HCT116 (cell line): ENCODE measurements around the gene LAMC3. TPM values are rescaled to one million over a fixed set of nuclear protein-coding genes. Genes with fewer than 3 reads are reported as not detected.

Source experiments
- ATAC-seq: fragments of 200-7000 bp; cut with Tn5 transposase; 2 replicates; pipeline ENCODE4 v1.9.1; 2020; ENCODE audit warnings: mild to moderate bottlenecking, moderate library complexity
- BruUV-seq: library from RNA; stranded (reverse); fragments of 400-500 nt; replicated peaks from 2 replicates; lab custom pipeline; 2021; lab: Mats Ljungman, UMichigan
- CTCF ChIA-PET: fragments of 300-600 bp; sonication (Branson Sonifier 250); formaldehyde crosslinking; loops from one replicate; lab custom pipeline; 2021; ENCODE audit warnings: antibody characterized with exemption; lab: Charles Lee
- POLR2A ChIA-PET: fragments of 300-600, 350-600 bp; sonication (Branson Sonifier 250); formaldehyde crosslinking; loops from one replicate; lab custom pipeline; 2021; ENCODE audit warnings: antibody characterized with exemption; lab: Charles Lee
- RAD21 ChIA-PET, 2 experiments: fragments of 300-600 bp; sonication (Branson Sonifier 250); formaldehyde crosslinking; loops; one replicate each; lab custom pipeline; 2023; ENCODE audit warnings: low total read pairs in 2 of 2; ENCODE audit not compliant: uncharacterized antibody in 2 of 2, unreplicated experiment in 2 of 2, low non-redundant PET in 1 of 2; lab: Charles Lee
- DNase-seq: peaks from one replicate; pipeline ENCODE4 v3.0.0-alpha.2; 2010; ENCODE audit warnings: low read depth, low spot score
- H2AFZ ChIP-seq: fragments of 200-600 bp; shearing (Covaris generic), sonication (generic); 2 replicates; pipeline ENCODE4 v1.6.1; 2017; ENCODE audit warnings: low read depth, mixed run types, mixed read lengths, antibody characterized with exemption, low read length; ENCODE audit not compliant: poor library complexity, severe bottlenecking
- H3K27ac ChIP-seq: 2 replicates; pipeline ENCODE4 v1.5.1; 2012; ENCODE audit warnings: low read depth, low read length
- H3K27me3 ChIP-seq: fragments of 200-600 bp; sonication (generic); 2 replicates; pipeline ENCODE4 v1.6.1; 2016; ENCODE audit warnings: mixed run types, low read length, mixed read lengths; ENCODE audit not compliant: insufficient read depth
- H3K36me3 ChIP-seq, 2 experiments: fragments of 200-500 bp in 1 of 2; fragments of 200-600 bp in 1 of 2; sonication (Bioruptor generic) in 1 of 2; sonication (generic) in 1 of 2; 2 replicates each; pipeline versions ENCODE4 v1.5.1 to v1.6.1; 2014 to 2016; ENCODE audit warnings: low read length in 2 of 2, inconsistent platforms in 1 of 2, mixed read lengths in 1 of 2, mixed run types in 1 of 2; ENCODE audit not compliant: insufficient read depth in 2 of 2, control insufficient read depth in 1 of 2
- H3K4me1 ChIP-seq, 2 experiments: fragments of 200-600 bp in 1 of 2; sonication (generic) in 1 of 2; 2 replicates each; pipeline versions ENCODE4 v1.5.1 to v1.6.1; 2012 to 2017; ENCODE audit warnings: low read length in 2 of 2, inconsistent platforms in 1 of 2, mild to moderate bottlenecking in 1 of 2, mixed read lengths in 1 of 2, mixed run types in 1 of 2, moderate library complexity in 1 of 2; ENCODE audit not compliant: insufficient read depth in 2 of 2, control insufficient read depth in 1 of 2
- H3K4me2 ChIP-seq: fragments of 200-600 bp; sonication (generic); 2 replicates; pipeline ENCODE4 v1.6.1; 2017; ENCODE audit warnings: mixed run types, low read length, mixed read lengths
- H3K4me3 ChIP-seq, 2 experiments: fragments of 200-600 bp in 1 of 2; sonication (generic) in 1 of 2; replicated peaks in 1 of 2; 2 replicates each; pipeline ENCODE4 v1.5.1; 2011 to 2016; ENCODE audit warnings: low read length in 2 of 2, control low read depth in 1 of 2, low read depth in 1 of 2, mild to moderate bottlenecking in 1 of 2, mixed read lengths in 1 of 2, mixed run types in 1 of 2
- H3K79me2 ChIP-seq: fragments of 200-600 bp; sonication (generic); 2 replicates; pipeline ENCODE4 v1.6.1; 2017; ENCODE audit warnings: mild to moderate bottlenecking, mixed run types, low read length, moderate library complexity, mixed read lengths; ENCODE audit not compliant: insufficient read depth
- H3K9ac ChIP-seq: fragments of 200-600 bp; sonication (generic); 2 replicates; pipeline ENCODE4 v1.6.1; 2016; ENCODE audit warnings: low read length, mixed read lengths
- H3K9me2 ChIP-seq: fragments of 200-600 bp; sonication (generic), shearing (Covaris generic); 2 replicates; pipeline ENCODE4 v1.6.1; 2017; ENCODE audit warnings: mixed run types, mild to moderate bottlenecking, moderate library complexity; ENCODE audit not compliant: insufficient read depth
- H3K9me3 ChIP-seq, 2 experiments: fragments of 200-500 bp in 1 of 2; fragments of 200-600 bp in 1 of 2; sonication (Bioruptor generic) in 1 of 2; sonication (generic) in 1 of 2; 2 replicates each; pipeline ENCODE4 v1.6.1; 2014 to 2017; ENCODE audit warnings: low read length in 2 of 2, mixed read lengths in 2 of 2, inconsistent platforms in 1 of 2, low read depth in 1 of 2, mild to moderate bottlenecking in 1 of 2, mixed run types in 1 of 2, moderate library complexity in 1 of 2; ENCODE audit not compliant: control insufficient read depth in 1 of 2, insufficient read depth in 1 of 2
- H4K20me1 ChIP-seq: fragments of 200-600 bp; sonication (generic), shearing (Covaris generic); 2 replicates; pipeline ENCODE4 v1.6.1; 2017; ENCODE audit warnings: mixed run types, mild to moderate bottlenecking, moderate library complexity; ENCODE audit not compliant: insufficient read depth
- CBX3 ChIP-seq: IDR thresholded peaks from 2 replicates; pipeline ENCODE4 v1.6.1; 2012; ENCODE audit warnings: low read depth
- CEBPB ChIP-seq: IDR thresholded peaks from 2 replicates; pipeline ENCODE4 v1.6.1; 2012; ENCODE audit warnings: low read depth
- EGR1 ChIP-seq: IDR thresholded peaks from 2 replicates; pipeline ENCODE4 v1.6.1; 2012; ENCODE audit warnings: low read depth
- ELF1 ChIP-seq: IDR thresholded peaks from 2 replicates; pipeline ENCODE4 v1.6.1; 2012; ENCODE audit warnings: low read depth, borderline replicate concordance
- EZH2 ChIP-seq: fragments of 200-600 bp; sonication (generic); IDR thresholded peaks from 2 replicates; pipeline ENCODE4 v1.6.1; 2017; ENCODE audit warnings: antibody characterized with exemption, mixed run types
- FOSL1 ChIP-seq: IDR thresholded peaks from 2 replicates; pipeline ENCODE4 v1.6.1; 2012; ENCODE audit warnings: low read depth
- POLR2A ChIP-seq: IDR thresholded peaks from 2 replicates; pipeline ENCODE4 v1.7.0; 2011; ENCODE audit warnings: borderline replicate concordance; ENCODE audit not compliant: insufficient read depth, insufficient read length; ENCODE audit errors: extremely low read depth
- POLR2AphosphoS5 ChIP-seq: IDR thresholded peaks from 2 replicates; pipeline ENCODE4 v1.6.1; 2011; ENCODE audit warnings: mild to moderate bottlenecking, low read depth, low read length, moderate library complexity
- RAD21 ChIP-seq: IDR thresholded peaks from 2 replicates; pipeline ENCODE4 v1.6.1; 2012; ENCODE audit warnings: low read depth, mild to moderate bottlenecking
- SIN3A ChIP-seq: IDR thresholded peaks from 2 replicates; pipeline ENCODE4 v1.6.1; 2012; ENCODE audit warnings: low read depth
- SP1 ChIP-seq: IDR thresholded peaks from 2 replicates; pipeline ENCODE4 v1.6.1; 2012; ENCODE audit warnings: low read depth
- SRF ChIP-seq: IDR thresholded peaks from 2 replicates; pipeline ENCODE4 v1.6.1; 2012; ENCODE audit warnings: low read depth
- TCF7L2 ChIP-seq: IDR thresholded peaks from 2 replicates; pipeline ENCODE4 v1.7.0; 2011; ENCODE audit warnings: borderline replicate concordance, inconsistent platforms; ENCODE audit not compliant: insufficient read depth, insufficient read length; ENCODE audit errors: extremely low read depth
- YY1 ChIP-seq: IDR thresholded peaks from 2 replicates; pipeline ENCODE4 v1.6.1; 2011; ENCODE audit warnings: low read length, low read depth, moderate library complexity, mild to moderate bottlenecking; ENCODE audit not compliant: insufficient replicate concordance; ENCODE audit errors: extremely low read depth
- ZFX ChIP-seq: fragments of 450-650 bp; IDR thresholded peaks from 2 replicates; pipeline ENCODE4 v1.6.1; 2017
- ZNF274 ChIP-seq: fragments of 200-500 bp; sonication (Bioruptor generic); IDR thresholded peaks from 2 replicates; pipeline ENCODE4 v1.6.1; 2014; ENCODE audit warnings: mild to moderate bottlenecking, low read depth, low read length, inconsistent platforms
- intact Hi-C: fragments of 100-400 bp; cut with micrococcal nuclease; formaldehyde crosslinking; loops from 2 replicates; pipeline ENCODE4 v1.10.0; 2022
- total RNA-seq: library from RNA; stranded (reverse); gene quantifications from one replicate; pipeline ENCODE4 v1.2.1, GENCODE V29; 2021; ENCODE audit not compliant: unreplicated experiment
- TF ChIP-seq, protein P1 (sequence below): IDR thresholded peaks from 2 replicates; pipeline ENCODE4 v1.6.1; 2011; ENCODE audit warnings: mild to moderate bottlenecking, low read length, moderate library complexity; ENCODE audit not compliant: insufficient replicate concordance; ENCODE audit errors: extremely low read depth
- TF ChIP-seq, protein P2 (sequence below): IDR thresholded peaks from 2 replicates; pipeline ENCODE4 v1.6.1; 2012
- TF ChIP-seq, protein P3 (sequence below), 3 experiments: fragments of 200-600 bp in 1 of 3; sonication (generic) in 1 of 3; IDR thresholded peaks in 2 of 3; conservative IDR thresholded peaks in 1 of 3; 2 replicates each; pipeline ENCODE4 v1.5.1; 2012 to 2017; ENCODE audit warnings: low read depth in 2 of 3, low read length in 2 of 3, antibody characterized with exemption in 1 of 3, borderline replicate concordance in 1 of 3, control low read depth in 1 of 3, mild to moderate bottlenecking in 1 of 3, mixed read lengths in 1 of 3, mixed run types in 1 of 3, moderate library complexity in 1 of 3; ENCODE audit not compliant: insufficient read depth in 1 of 3
- TF ChIP-seq, protein P4 (sequence below): IDR thresholded peaks from 2 replicates; pipeline ENCODE4 v1.6.1; 2012

The LAMC3 gene
- total RNA-seq, 1 experiment from 2014 or later, result 7.7 TPM

DNA sequence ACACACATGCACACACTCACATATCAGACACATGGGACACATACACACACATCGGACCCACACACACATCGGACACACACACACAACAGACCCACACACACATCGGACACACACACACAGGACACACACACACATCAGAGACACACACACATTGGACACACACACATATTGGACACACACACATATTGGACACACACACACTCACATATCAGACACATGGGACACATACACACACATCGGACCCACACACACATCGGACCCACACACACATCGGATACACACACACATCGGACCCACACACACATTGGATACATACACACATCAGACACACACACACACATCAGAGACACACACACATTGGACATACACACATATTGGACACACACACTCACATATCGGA, 12.8 kb upstream of the LAMC3 start:
- TF ChIP-seq POLR2A (no peak), FOSL1 (no peak), CBX3 (no peak), ZFX (no peak), SP1 (no peak), RAD21 (no peak), SIN3A (no peak), YY1 (no peak), SRF (no peak), ELF1 (no peak), EZH2 (no peak), TCF7L2 (no peak), EGR1 (no peak), CEBPB (no peak), ZNF274 (no peak), POLR2AphosphoS5 (no peak)
- TF ChIP-seq, protein P1, sequence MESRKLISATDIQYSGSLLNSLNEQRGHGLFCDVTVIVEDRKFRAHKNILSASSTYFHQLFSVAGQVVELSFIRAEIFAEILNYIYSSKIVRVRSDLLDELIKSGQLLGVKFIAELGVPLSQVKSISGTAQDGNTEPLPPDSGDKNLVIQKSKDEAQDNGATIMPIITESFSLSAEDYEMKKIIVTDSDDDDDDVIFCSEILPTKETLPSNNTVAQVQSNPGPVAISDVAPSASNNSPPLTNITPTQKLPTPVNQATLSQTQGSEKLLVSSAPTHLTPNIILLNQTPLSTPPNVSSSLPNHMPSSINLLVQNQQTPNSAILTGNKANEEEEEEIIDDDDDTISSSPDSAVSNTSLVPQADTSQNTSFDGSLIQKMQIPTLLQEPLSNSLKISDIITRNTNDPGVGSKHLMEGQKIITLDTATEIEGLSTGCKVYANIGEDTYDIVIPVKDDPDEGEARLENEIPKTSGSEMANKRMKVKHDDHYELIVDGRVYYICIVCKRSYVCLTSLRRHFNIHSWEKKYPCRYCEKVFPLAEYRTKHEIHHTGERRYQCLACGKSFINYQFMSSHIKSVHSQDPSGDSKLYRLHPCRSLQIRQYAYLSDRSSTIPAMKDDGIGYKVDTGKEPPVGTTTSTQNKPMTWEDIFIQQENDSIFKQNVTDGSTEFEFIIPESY, result no peak
- TF ChIP-seq, protein P2, sequence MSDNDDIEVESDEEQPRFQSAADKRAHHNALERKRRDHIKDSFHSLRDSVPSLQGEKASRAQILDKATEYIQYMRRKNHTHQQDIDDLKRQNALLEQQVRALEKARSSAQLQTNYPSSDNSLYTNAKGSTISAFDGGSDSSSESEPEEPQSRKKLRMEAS, result no peak
- TF ChIP-seq, protein P3, sequence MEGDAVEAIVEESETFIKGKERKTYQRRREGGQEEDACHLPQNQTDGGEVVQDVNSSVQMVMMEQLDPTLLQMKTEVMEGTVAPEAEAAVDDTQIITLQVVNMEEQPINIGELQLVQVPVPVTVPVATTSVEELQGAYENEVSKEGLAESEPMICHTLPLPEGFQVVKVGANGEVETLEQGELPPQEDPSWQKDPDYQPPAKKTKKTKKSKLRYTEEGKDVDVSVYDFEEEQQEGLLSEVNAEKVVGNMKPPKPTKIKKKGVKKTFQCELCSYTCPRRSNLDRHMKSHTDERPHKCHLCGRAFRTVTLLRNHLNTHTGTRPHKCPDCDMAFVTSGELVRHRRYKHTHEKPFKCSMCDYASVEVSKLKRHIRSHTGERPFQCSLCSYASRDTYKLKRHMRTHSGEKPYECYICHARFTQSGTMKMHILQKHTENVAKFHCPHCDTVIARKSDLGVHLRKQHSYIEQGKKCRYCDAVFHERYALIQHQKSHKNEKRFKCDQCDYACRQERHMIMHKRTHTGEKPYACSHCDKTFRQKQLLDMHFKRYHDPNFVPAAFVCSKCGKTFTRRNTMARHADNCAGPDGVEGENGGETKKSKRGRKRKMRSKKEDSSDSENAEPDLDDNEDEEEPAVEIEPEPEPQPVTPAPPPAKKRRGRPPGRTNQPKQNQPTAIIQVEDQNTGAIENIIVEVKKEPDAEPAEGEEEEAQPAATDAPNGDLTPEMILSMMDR (IDR thresholded peaks at IDR 0.05 in 2 of 3, conservative IDR thresholded peaks at IDR 0.05 in 1 of 3; ENCODE audit: borderline replicate concordance in 1 of 3, insufficient read depth in 1 of 3, low read depth in 2 of 3, low read length in 2 of 3), result no peak
- TF ChIP-seq, protein P4, sequence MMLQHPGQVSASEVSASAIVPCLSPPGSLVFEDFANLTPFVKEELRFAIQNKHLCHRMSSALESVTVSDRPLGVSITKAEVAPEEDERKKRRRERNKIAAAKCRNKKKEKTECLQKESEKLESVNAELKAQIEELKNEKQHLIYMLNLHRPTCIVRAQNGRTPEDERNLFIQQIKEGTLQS, result no peak
- no peaks in the 10 kb centered on the region for H4K20me1 ChIP-seq
- H3K79me2 ChIP-seq, result no peaks in the 10 kb centered on the region
- ChIA-PET POLR2A (interaction anchor here (0.9 kb wide), 1 partner anchor 111 kb away, joined by 3 read pairs; no protein-coding TSS in a partner anchor), RAD21 (interaction anchor here in 1 of 2 experiments (1.5 kb wide), 1 partner anchor 130 kb away, joined by 3 read pairs; no protein-coding TSS in a partner anchor), CTCF (interaction anchor here (0.6 to 5.6 kb wide), 3 partner anchors 126 to 131 kb away, joined by 3 to 88 read pairs (median 4); no protein-coding TSS in a partner anchor)
- H3K27ac ChIP-seq, result no peak overlapping the region
- no peak overlapping the region for H3K4me3 ChIP-seq
- no peak for ATAC-seq
- no peak overlapping the region for H2AFZ ChIP-seq
- H3K4me2 ChIP-seq, result no peak overlapping the region
- no TSS peak for BruUV-seq
- H3K9ac ChIP-seq, result no peak overlapping the region
- intact Hi-C loops, result no loop called here
- no peak for DNase-seq
- H3K27me3 ChIP-seq, result no peaks in the 10 kb centered on the region; the same call in 1 of the 2 replicates
- H3K9me2 ChIP-seq, result no peaks in the 10 kb centered on the region
- no peaks in the 10 kb centered on the region for H3K9me3 ChIP-seq
- no peaks in the 10 kb centered on the region for H3K36me3 ChIP-seq
- peaks cover 5 to 17% of the 10 kb centered on the region in 2 experiments; a peak in 3 of 4 replicates for H3K4me1 ChIP-seq
